SIG-M5 treated with dmso at 0.1 percent for 504 hours (cell line): ENCODE measurements around the gene YARS1.

Experiments
- DNase-seq: peaks from one replicate; lab custom pipeline; 2025; ENCODE audit not compliant: unreplicated experiment; lab: John Stamatoyannopoulos, UW

The YARS1 gene

GRCh38 chr1:32782086-32782485 lies 35.1 kb downstream of the YARS1 start:
- no peak for DNase-seq

DNA sequence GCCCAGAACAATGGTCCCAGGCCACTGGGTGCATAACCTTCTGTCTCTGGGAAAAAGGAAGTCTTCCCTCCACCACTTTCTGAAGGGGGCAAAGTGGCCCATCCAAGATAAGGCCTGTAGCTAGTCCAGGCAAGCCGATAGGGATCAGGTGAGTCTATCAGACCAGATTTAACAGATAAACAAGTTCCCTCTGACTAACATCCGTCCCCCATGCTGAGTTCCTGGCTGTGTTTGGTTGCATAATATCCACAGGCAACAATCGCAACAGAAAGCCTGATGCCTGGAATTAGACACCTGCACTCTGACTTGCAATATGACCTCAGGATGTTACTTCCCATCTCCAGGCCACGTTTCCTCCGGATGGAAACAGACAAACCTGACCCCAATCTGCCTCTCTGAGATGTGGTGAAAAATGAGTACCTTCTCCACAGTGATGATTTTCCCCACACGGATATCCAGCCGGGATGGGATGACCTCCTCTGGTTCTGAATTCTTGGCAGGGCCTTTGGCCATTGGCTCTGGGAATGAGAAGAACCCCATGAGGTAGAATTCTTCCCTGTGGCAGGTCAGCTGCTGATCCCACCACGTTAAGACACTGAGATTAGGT lies 36.4 kb downstream of the YARS1 start:
- DNase-seq = no peak

- no peak for DNase-seq
These were observed 37.2 kb downstream of the YARS1 start for GRCh38 chr1:32780005-32780404.

GRCh38 chr1:32779242-32779641 lies 37.9 kb downstream of the YARS1 start:
- DNase-seq = no peak

- DNase-seq = no peak
These were observed 41.4 kb downstream of the YARS1 start for GRCh38 chr1:32775640-32776337.

DNA sequence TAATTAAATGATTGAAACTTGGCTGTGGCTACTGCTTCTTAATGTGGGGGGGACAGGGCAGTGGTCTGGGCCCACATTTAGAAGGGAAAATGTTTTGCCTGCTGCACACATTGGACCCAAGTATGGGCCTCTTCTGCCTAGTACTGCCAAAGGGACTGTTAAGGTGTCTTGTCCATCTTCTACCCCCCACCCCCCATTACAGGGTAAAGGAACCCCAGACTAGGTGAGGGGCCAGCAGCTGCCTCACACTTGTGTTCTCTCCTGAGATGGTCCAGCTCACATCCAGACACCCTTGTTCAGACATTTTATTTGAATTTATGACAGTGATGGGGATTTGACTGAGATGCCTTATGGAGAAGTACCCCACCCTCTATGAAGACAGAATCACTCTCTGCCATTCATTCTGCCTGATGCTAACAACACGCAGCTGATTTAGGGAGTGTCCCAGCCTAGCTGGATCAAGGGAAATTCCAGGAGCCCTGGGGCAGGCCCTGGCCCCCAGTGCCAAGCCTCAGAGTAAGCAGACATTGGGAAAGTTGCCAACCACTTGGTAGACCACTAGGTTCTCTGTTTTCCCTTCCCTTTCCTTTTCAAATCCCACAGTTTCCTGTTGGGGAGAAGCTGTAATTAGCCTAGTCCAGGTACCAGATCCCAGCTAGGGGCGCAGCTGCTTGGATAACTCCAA lies 42.1 kb downstream of the YARS1 start:
- DNase-seq = no peak

GRCh38 chr1:32774464-32774808 lies 42.7 kb downstream of the YARS1 start:
- DNase-seq = no peak

DNA sequence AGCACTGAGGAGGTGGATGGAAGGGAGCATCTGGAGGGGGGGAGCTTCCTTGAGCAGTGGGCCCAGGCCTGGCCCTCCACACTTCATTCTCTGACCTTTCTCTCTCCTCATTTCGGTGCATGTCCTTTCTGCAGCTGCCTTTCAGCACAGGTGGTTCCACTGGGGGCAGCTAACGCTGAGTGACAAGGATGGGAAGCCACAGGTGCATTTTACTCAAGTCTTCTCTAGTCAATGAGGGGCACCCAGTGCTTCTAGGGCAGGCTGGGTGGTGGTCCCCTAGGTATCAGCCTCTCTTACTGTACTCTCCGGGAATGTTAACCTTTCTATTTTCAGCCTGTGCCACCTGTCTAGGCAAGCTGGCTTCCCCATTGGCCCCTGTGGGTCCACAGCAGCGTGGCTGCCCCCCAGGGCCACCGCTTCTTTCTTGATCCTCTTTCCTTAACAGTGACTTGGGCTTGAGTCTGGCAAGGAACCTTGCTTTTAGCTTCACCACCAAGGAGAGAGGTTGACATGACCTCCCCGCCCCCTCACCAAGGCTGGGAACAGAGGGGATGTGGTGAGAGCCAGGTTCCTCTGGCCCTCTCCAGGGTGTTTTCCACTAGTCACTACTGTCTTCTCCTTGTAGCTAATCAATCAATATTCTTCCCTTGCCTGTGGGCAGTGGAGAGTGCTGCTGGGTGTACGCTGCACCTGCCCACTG lies 43.2 kb downstream of the YARS1 start:
- DNase-seq = no peak

DNA sequence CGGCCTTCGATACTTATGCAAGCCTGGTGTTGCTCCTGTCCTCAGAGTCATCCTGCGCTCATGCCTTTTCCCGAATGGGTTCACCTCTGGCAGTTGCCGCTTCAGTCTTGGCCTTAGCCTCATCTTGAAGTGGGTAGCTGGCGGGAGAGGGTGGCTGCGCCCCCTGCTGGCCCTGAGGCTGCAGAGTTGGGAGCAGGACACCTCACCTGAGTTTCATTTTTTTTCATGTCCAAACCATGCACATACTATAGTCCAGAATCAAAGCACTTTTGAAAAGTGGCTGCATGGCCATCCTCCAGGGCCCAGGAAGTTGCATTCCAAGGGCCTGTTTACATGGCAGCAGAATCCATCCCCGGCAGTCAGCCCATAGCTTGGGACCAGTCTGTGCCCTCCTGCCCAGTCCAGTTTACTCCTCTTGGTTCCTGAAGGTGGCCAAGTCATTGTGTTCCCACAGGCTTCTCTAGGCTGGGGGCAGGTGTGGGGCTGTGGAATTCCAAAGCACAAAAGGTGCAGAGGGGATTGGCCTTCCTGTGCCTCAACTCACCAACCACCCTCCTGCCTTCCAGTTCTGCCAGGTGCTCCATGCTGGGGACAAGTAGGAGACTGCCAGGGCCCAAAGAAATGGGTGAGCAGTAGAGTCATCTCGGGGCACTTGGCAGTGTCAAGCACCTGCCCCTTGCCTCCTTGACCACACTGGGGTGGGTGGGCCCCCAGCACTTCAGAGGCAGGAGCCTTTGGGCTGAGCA lies 44.0 kb downstream of the YARS1 start:
- peak; percentile 25 for DNase-seq

GRCh38 chr1:32772281-32773017 lies 44.7 kb downstream of the YARS1 start:
- DNase-seq = no peak

GRCh38 chr1:32771561-32772280 lies 45.4 kb downstream of the YARS1 start:
- DNase-seq = no peak

- no peak for DNase-seq
These were observed 46.2 kb downstream of the YARS1 start for GRCh38 chr1:32770741-32771548.

GRCh38 chr1:32770221-32770731 lies 46.9 kb downstream of the YARS1 start:
- DNase-seq = no peak

GRCh38 chr1:32769524-32770220 lies 47.5 kb downstream of the YARS1 start:
- DNase-seq = no peak

DNA sequence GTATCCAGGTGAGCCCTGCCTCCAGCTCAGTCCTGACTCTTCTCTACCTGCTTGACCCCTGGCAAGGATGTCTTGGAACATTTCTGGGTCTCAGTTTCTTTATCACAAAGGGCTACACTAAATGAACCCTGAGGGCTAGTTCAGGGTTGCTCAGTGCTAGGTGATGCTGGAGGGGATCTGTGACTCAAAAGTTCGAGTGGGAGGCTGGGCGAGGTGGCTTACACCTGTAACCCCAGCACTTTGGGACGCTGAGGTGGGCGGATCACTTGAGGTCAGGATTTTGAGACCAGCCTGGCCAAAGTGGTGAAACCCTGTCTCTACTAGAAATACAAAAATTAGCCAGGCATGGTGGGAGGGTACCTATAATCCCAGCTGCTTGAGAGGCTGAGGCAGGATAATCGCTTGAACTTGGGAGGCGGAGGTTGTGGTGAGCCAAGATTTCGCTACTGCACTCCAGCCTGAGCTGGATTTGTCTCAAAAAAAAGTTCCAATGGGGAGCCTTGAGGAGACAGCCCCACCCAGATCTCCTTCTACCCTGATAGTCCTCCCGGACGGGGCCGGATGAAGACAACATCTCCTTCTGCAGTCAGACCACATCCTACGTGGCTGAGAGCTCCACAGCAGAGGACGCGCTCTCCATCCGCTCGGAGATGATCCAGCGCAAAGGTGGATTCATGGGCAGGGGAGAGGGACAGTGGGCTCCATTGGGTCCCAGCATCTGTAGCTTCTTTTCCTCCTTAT lies 48.9 kb downstream of the YARS1 start:
- DNase-seq = no peak

DNA sequence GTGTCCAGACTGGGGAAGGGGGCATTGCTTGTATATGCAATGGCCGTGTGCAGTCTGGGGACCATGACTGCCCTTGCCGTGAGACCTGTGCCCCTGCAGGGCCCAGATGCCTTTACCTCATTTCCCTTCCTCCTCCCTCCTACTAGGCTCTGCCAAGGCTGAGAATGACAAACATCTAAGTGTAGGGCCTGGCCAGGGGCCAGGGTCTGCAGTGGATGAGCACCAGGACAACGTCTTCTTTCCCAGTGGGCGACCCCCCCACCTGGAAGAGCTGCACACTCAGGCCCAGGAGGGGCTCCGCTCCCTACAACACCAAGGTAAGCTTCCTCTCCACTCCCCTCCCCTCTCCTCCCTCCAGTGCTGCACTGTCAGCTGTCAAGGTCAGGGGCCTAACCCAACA lies 49.5 kb downstream of the YARS1 start:
- no peak for DNase-seq

GRCh38 chr1:32767156-32767555 lies 50.0 kb downstream of the YARS1 start:
- no peak for DNase-seq
